HG03280 (cell line): ENCODE measurements around the gene DDI1.

ENCODE experiments used
- ATAC-seq: cut with Tn5 transposase; IDR thresholded peaks from one replicate; pipeline ENCODE4 v1.9.1; 2021; ENCODE audit warnings: mild to moderate bottlenecking, moderate library complexity; ENCODE audit not compliant: unreplicated experiment

Gene DDI1

DNA sequence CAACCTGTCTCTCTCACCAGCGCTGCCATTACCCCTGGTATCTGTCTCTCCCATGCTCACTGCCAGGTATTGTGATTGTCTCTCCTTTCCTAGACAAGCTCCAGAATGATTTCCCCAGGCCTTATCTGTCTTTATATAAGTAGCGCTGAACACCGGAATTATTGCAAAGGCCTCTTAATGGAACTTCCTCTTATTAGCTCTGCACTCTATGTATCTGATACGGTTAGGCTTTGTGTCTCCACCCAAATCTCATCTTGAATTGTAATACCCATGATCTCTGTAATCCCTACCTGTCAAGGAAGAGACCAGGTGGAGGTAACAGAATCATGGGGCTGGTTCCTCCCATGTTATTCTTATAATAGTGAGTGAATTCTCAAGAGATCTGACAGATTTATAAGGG, 39.3 kb downstream of the DDI1 start:
- no peak for ATAC-seq

DNA sequence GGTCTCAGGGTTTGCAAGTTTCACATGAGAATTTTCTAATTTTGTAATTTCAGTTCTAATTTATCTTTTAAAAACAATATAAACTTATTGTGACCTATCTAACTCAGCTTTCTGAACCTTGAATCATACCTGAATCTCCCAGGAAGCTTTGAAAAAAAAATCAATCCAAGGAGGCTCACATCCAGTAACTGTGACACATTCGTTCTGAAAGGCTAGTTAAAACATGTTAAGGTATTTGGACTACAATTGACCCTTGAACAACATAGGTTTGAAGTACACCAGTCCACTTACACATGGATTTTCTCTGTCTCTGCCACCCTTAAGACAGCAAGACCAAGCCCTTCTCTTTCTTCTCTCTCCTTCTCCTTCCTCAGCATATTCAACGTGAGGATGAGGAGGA, 40.0 kb downstream of the DDI1 start:
- no peak for ATAC-seq

DNA sequence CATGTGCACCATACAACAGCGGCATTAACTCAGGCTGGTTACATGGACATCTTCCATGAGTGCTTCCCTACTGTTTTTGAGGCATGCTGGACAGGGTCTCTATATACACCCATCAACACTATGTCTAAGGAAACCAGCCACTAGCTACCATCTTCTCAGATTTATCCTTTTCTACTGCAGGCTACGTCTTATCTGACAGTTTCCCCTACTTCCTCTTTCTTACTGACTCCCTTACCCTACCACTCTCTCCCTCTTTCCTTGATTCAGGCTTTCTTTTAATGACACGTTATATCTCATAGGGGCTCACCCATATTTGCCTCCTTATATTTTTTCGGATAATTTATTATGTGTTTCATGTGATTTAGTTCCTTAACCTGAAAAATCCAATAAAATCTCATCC, 41.8 kb downstream of the DDI1 start:
- ATAC-seq = no peak

GRCh38 chr11:104078995-104079394, 42.6 kb downstream of the DDI1 start:
- ATAC-seq = no peak

GRCh38 chr11:104086621-104087020, 50.2 kb downstream of the DDI1 start:
- ATAC-seq = no peak
